PC-3 (cell line): Measurements from ENCODE around the gene EAPP. TPM values are rescaled to one million over a fixed set of nuclear protein-coding genes. Genes with fewer than 3 reads are reported as not detected.
A peak's percentile ranks its signal among the peaks of the same experiment; 100 is the strongest.
"Not testable (repeated sequence)": the region's sequence is repeated elsewhere in the genome, so short reads cannot be mapped to it uniquely, and the experiment has no call there.

Source experiments
- ATAC-seq: fragments of 200-7000 bp; cut with Tn5 transposase; 2 replicates; pipeline ENCODE4 v1.9.1; 2020; ENCODE audit warnings: mild to moderate bottlenecking, moderate library complexity
- BruUV-seq: library from RNA; stranded (reverse); fragments of 400-500 nt; replicated peaks from 2 replicates; lab custom pipeline; 2021; lab: Mats Ljungman, UMichigan
- CTCF ChIA-PET: fragments of 300-600 bp; sonication (Branson Sonifier 250); formaldehyde crosslinking; loops from one replicate; lab custom pipeline; 2022; ENCODE audit warnings: antibody characterized with exemption; lab: Charles Lee
- POLR2A ChIA-PET: fragments of 300-600 bp; sonication (Branson Sonifier 250); formaldehyde crosslinking; loops from one replicate; lab custom pipeline; 2022; ENCODE audit warnings: antibody characterized with exemption; ENCODE audit not compliant: unreplicated experiment; lab: Charles Lee
- DNase-seq: peaks from one replicate; pipeline ENCODE4 v3.0.0-alpha.2; 2015
- H2AFZ ChIP-seq: fragments of 300-600 bp; sonication (generic); 2 replicates; pipeline ENCODE4 v1.6.0; 2016; ENCODE audit warnings: antibody characterized with exemption, low read length
- H3F3A ChIP-seq: fragments of 300-600 bp; sonication (generic); one replicate; pipeline ENCODE4 v1.6.0; 2017; ENCODE audit warnings: antibody characterized with exemption, low read length, control low read depth, mild to moderate bottlenecking; ENCODE audit not compliant: unreplicated experiment
- H3K27ac ChIP-seq: fragments of 300-600 bp; sonication (generic); 2 replicates; pipeline ENCODE4 v1.5.1; 2016; ENCODE audit warnings: mild to moderate bottlenecking, low read length
- H3K27me3 ChIP-seq: fragments of 300-600 bp; sonication (generic); 2 replicates; pipeline ENCODE4 v1.6.1; 2016; ENCODE audit warnings: low read length, mixed read lengths
- H3K36me3 ChIP-seq: fragments of 300-600 bp; sonication (generic); 2 replicates; pipeline ENCODE4 v1.6.1; 2016; ENCODE audit warnings: low read depth, mixed run types, low read length, mixed read lengths
- H3K4me1 ChIP-seq: fragments of 300-600 bp; sonication (generic); 2 replicates; pipeline ENCODE4 v1.5.1; 2016; ENCODE audit warnings: low read length; ENCODE audit not compliant: insufficient read depth
- H3K4me2 ChIP-seq: fragments of 300-600 bp; sonication (generic); 2 replicates; pipeline ENCODE4 v1.6.0; 2016; ENCODE audit warnings: low read length
- H3K4me3 ChIP-seq: fragments of 300-600 bp; sonication (generic); 2 replicates; pipeline ENCODE4 v1.5.1; 2016; ENCODE audit warnings: mild to moderate bottlenecking, low read length, mixed read lengths
- H3K79me2 ChIP-seq: fragments of 300-600 bp; sonication (generic); 2 replicates; pipeline ENCODE4 v1.6.1; 2017; ENCODE audit warnings: low read length, mixed read lengths
- H3K9ac ChIP-seq: fragments of 300-600 bp; sonication (generic); 2 replicates; pipeline ENCODE4 v1.6.0; 2016; ENCODE audit warnings: mild to moderate bottlenecking, low read length
- H3K9me2 ChIP-seq: fragments of 300-600 bp; sonication (generic); replicated peaks from 2 replicates; pipeline ENCODE4 v1.6.1; 2016; ENCODE audit warnings: mixed run types, low read length, mixed read lengths
- H3K9me3 ChIP-seq: fragments of 300-600 bp; sonication (generic); 2 replicates; pipeline ENCODE4 v1.6.1; 2016; ENCODE audit warnings: low read length, mixed read lengths
- H4K20me1 ChIP-seq: fragments of 300-600 bp; sonication (generic); 2 replicates; pipeline ENCODE4 v1.6.1; 2016; ENCODE audit warnings: low read length, mixed read lengths
- CTCF ChIP-seq: fragments of 300-600 bp; sonication (generic); conservative IDR thresholded peaks from 2 replicates; pipeline ENCODE4 v1.5.1; 2017; ENCODE audit warnings: antibody characterized with exemption, low read depth, mild to moderate bottlenecking, low read length
- EZH2 ChIP-seq: fragments of 300-600 bp; sonication (generic); IDR thresholded peaks from one replicate; pipeline ENCODE4 v1.6.1; 2017; ENCODE audit warnings: antibody characterized with exemption, mild to moderate bottlenecking, low read length; ENCODE audit not compliant: unreplicated experiment
- EZH2phosphoT487 ChIP-seq: fragments of 300-600 bp; sonication (generic); IDR thresholded peaks from 2 replicates; pipeline ENCODE4 v1.6.1; 2018; ENCODE audit warnings: mild to moderate bottlenecking, antibody characterized with exemption, low read length, borderline replicate concordance
- intact Hi-C: fragments of 100-400 bp; cut with micrococcal nuclease; formaldehyde crosslinking; loops from 2 replicates; pipeline ENCODE4 v1.9.0; 2023
- total RNA-seq: library from RNA; depleted of rRNA; stranded (reverse); fragments of >200 nt; gene quantifications from 2 replicates; pipeline ENCODE4 v1.2.3, GENCODE V29; 2014

EAPP gene
- total RNA-seq, 1 experiment from 2014 or later, result 49.5 TPM

GRCh38 chr14:34536951-34537676 is 2.4 kb downstream of the EAPP start:
- CTCF ChIA-PET, result no interaction called here
- Histone ChIP-seq H3K9me2 (no peaks in the 10 kb centered on the region), H3K4me2 (peak overlapping the region; percentile 97), H3K4me1 (peaks cover 8% of the 10 kb centered on the region; the same call in 1 of the 2 replicates), H2AFZ (no peak overlapping the region), H3K9me3 (no peaks in the 10 kb centered on the region), H3K27me3 (no peaks in the 10 kb centered on the region), H3K27ac (no peak overlapping the region), H3K79me2 (peaks cover 26% of the 10 kb centered on the region), H3K4me3 (0 out of 2 replicates have a peak overlapping the region, but pooled peaks have one; percentile 5), H3K9ac (no peak overlapping the region), H3F3A (no peaks in the 10 kb centered on the region), H3K36me3 (peaks cover 10% of the 10 kb centered on the region; the same call in 1 of the 2 replicates), H4K20me1 (no peaks in the 10 kb centered on the region)
- ATAC-seq (no peak), DNase-seq (no peak)
- intact Hi-C loops, result loop anchor here (5.0 kb wide), 1 partner anchor 75 kb away; the partner anchor contains the start of gene SPTSSA
- no TSS peak for BruUV-seq
- POLR2A ChIA-PET, result no interaction called here
- TF ChIP-seq CTCF, result no peak
- no peak for TF ChIP-seq EZH2
- TF ChIP-seq EZH2phosphoT487, result no peak

- Histone ChIP-seq H3K4me1 (no peaks in the 10 kb centered on the region), H3K4me2 (no peak overlapping the region), H3K27ac (no peak overlapping the region), H3K36me3 (peaks cover 26% of the 10 kb centered on the region), H3K79me2 (no peaks in the 10 kb centered on the region), H2AFZ (no peak overlapping the region), H3K9ac (no peak overlapping the region), H3K9me3 (no peaks in the 10 kb centered on the region), H3K4me3 (no peak overlapping the region), H3K9me2 (no peaks in the 10 kb centered on the region), H4K20me1 (no peaks in the 10 kb centered on the region), H3K27me3 (no peaks in the 10 kb centered on the region), H3F3A (no peaks in the 10 kb centered on the region)
- ChIA-PET CTCF (no interaction called here), POLR2A (no interaction called here)
- no peak for ATAC-seq
- intact Hi-C loops, result no loop called here
- no peak for DNase-seq
- TF ChIP-seq CTCF (no peak), EZH2phosphoT487 (no peak), EZH2 (no peak)
- BruUV-seq, result no TSS peak
Observed at GRCh38 chr14:34527591-34527990, 11.9 kb downstream of the EAPP start.

GRCh38 chr14:34524216-34524615 is 15.3 kb downstream of the EAPP start:
- H2AFZ ChIP-seq, H3K4me2 ChIP-seq, H4K20me1 ChIP-seq, DNase-seq, H3K4me3 ChIP-seq, BruUV-seq, H3K9me3 ChIP-seq, H3K4me1 ChIP-seq, H3K27me3 ChIP-seq, H3K9me2 ChIP-seq, POLR2A ChIA-PET, CTCF ChIA-PET, H3K27ac ChIP-seq, H3K79me2 ChIP-seq, intact Hi-C loops, ATAC-seq, H3K9ac ChIP-seq, H3F3A ChIP-seq: not testable (repeated sequence)
- peaks cover 34% of the 10 kb centered on the region for H3K36me3 ChIP-seq
